Transverse colon (tissue), 4 donors: ENCODE results near the gene A1BG. TPM values are rescaled to one million over a fixed set of nuclear protein-coding genes. Genes with fewer than 3 reads are reported as not detected.

Source experiments
- DNase-seq: peaks from one replicate; pipeline ENCODE4 v3.0.0-alpha.2; 2019
- H3K27ac ChIP-seq, 4 donors: fragments of 200-600 bp; sonication (generic); 2 replicates each; pipeline ENCODE4 v1.5.1; 2016 to 2018; ENCODE audit warnings: inconsistent platforms in 4 of 4
- H3K27me3 ChIP-seq: fragments of 200-600 bp; sonication (generic); 2 replicates; pipeline ENCODE4 v1.5.1; 2017; ENCODE audit warnings: inconsistent platforms
- H3K36me3 ChIP-seq, 4 donors: fragments of 200-600 bp; sonication (generic); 2 replicates each; pipeline ENCODE4 v1.5.1; 2017 to 2019; ENCODE audit warnings: inconsistent platforms in 4 of 4
- H3K4me1 ChIP-seq, 4 donors: fragments of 200-600 bp; sonication (generic); 2 replicates each; pipeline ENCODE4 v1.5.1; 2017 to 2020; ENCODE audit warnings: inconsistent platforms in 4 of 4
- H3K4me3 ChIP-seq, 4 donors: fragments of 200-600 bp; sonication (generic); 1 replicate in 1 of 4; 2 replicates in 3 of 4; pipeline versions ENCODE4 v1.5.1 to v1.6.1; 2017 to 2019; ENCODE audit warnings: inconsistent platforms in 4 of 4
- H3K9me3 ChIP-seq, 2 donors: fragments of 200-600 bp; sonication (generic); 2 replicates each; pipeline ENCODE4 v1.5.1; 2017 to 2019; ENCODE audit warnings: inconsistent platforms in 2 of 2
- EP300 ChIP-seq: sonication (generic); formaldehyde crosslinking; IDR thresholded peaks from one replicate; pipeline ENCODE4 v1.6.1; 2017; ENCODE audit warnings: antibody characterized with exemption, low read depth
- POLR2A ChIP-seq: fragments of 450-650 bp; IDR thresholded peaks from one replicate; pipeline ENCODE4 v1.6.1; 2016; ENCODE audit warnings: antibody characterized with exemption, mild to moderate bottlenecking, moderate library complexity
- POLR2AphosphoS5 ChIP-seq, 3 donors: sonication (generic); formaldehyde crosslinking; IDR thresholded peaks; one replicate each; pipeline ENCODE4 v1.6.1; 2016; ENCODE audit warnings: antibody characterized with exemption in 3 of 3
- WGBS, 2 donors: methylation state at CpG; one replicate each; pipeline ENCODE4 v1.1.5; 2018; ENCODE audit warnings: low coverage in 1 of 2; 5-methylcytosine and 5-hydroxymethylcytosine counted together
- in situ Hi-C, 4 donors: fragments of 200-750 bp; cut with MboI; loops; one replicate each; pipeline versions ENCODE4 v1.15.0 to v1.15.1; 2017; ENCODE audit warnings: low sequenced_read_pairs in 3 of 4, low pct_ligation_motif_present in 1 of 4, low pct_unique_long_range_greater_than_20kb in 1 of 4
- intact Hi-C: fragments of 100-400 bp; cut with DNase I; formaldehyde crosslinking; loops from one replicate; pipeline ENCODE4 v1.15.1; 2023; ENCODE audit warnings: low total_unique reads
- total RNA-seq, 4 donors: library from RNA; depleted of rRNA; stranded (reverse); fragments of >200 nt; gene quantifications; one replicate each; pipeline ENCODE4 v1.1.0, GENCODE V29; 2016
- TF ChIP-seq, protein P1 (sequence below), 5 experiments: fragments of 200-600 bp in 3 of 5; fragments of 450-650 bp in 2 of 5; sonication (generic) in 3 of 5; IDR thresholded peaks; 1 replicate in 2 of 5; 2 replicates in 3 of 5; pipeline ENCODE4 v1.5.1; 2016 to 2017; ENCODE audit warnings: antibody characterized with exemption in 5 of 5, inconsistent platforms in 3 of 5, mild to moderate bottlenecking in 2 of 5, moderate library complexity in 1 of 5

The A1BG gene, protein sequence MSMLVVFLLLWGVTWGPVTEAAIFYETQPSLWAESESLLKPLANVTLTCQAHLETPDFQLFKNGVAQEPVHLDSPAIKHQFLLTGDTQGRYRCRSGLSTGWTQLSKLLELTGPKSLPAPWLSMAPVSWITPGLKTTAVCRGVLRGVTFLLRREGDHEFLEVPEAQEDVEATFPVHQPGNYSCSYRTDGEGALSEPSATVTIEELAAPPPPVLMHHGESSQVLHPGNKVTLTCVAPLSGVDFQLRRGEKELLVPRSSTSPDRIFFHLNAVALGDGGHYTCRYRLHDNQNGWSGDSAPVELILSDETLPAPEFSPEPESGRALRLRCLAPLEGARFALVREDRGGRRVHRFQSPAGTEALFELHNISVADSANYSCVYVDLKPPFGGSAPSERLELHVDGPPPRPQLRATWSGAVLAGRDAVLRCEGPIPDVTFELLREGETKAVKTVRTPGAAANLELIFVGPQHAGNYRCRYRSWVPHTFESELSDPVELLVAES
- 10 to 100 TPM in 1 of 4 donors, 1 to 10 TPM in 1, under 1 TPM in 1, not detected in 1; 0.60 to 25.1 (median 3.7) TPM for total RNA-seq

DNA sequence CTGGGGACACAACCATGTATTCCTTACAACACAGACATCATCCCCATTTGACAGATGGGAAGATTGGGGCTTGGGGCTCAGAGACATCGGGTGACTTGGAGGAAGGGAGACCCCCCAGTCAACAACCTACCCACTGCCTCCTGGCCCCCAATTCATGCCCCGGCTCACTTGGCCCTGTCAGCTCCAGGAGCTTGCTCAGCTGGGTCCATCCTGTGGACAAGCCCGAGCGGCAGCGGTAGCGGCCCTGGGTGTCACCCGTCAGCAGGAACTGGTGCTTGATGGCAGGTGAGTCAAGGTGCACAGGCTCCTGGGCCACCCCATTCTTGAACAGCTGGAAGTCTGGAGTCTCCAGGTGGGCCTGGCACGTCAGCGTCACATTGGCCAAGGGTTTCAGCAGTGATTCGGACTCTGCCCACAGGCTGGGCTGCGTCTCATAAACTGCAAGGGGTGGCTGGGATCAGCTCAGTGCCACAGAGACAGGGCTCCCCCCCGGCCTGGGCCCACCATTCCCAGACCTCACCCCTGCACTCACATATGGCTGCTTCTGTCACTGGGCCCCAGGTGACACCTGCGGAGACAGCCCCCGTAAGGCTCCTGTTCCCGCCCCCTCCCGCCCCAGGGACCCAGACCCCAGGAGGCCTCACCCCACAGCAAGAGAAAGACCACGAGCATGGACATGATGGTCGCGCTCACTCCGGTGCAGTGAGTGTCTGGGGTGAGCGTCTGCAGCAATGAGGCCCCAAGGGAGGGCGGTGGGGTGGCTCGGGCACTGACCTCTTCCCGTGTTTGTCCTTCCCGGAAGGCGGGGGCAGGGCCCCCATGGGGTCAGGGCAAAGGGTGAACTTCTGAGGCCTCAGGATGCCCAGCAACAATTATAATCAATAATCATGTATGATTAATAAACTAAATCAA, at the start of gene A1BG:
A1BG (minus strand) TSS at position 733 of the 912 bp plus-strand sequence; CDS start at position 678, 55 bp downstream.
- 81 to 92% methylated on average over 5 to 24 of the region's 26 CpGs for WGBS, 2 donors
- in situ Hi-C loops: no loop called here
- H3K9me3 ChIP-seq: no peaks in the 10 kb centered on the region
- H3K27ac ChIP-seq: no peak within 1 kb of the TSS
- intact Hi-C loops: no loop called here
- no peaks in the 10 kb centered on the region for H3K36me3 ChIP-seq
- peaks cover 49% of the 10 kb centered on the region for H3K27me3 ChIP-seq
- H3K4me1 ChIP-seq: peaks cover 0 to 27% (median 13%) of the 10 kb centered on the region in 4 donors
- TF ChIP-seq POLR2AphosphoS5 (IDR thresholded peaks at IDR 0.05) (no peak), EP300 (no peak), POLR2A (no peak)
- TF ChIP-seq, protein P1, sequence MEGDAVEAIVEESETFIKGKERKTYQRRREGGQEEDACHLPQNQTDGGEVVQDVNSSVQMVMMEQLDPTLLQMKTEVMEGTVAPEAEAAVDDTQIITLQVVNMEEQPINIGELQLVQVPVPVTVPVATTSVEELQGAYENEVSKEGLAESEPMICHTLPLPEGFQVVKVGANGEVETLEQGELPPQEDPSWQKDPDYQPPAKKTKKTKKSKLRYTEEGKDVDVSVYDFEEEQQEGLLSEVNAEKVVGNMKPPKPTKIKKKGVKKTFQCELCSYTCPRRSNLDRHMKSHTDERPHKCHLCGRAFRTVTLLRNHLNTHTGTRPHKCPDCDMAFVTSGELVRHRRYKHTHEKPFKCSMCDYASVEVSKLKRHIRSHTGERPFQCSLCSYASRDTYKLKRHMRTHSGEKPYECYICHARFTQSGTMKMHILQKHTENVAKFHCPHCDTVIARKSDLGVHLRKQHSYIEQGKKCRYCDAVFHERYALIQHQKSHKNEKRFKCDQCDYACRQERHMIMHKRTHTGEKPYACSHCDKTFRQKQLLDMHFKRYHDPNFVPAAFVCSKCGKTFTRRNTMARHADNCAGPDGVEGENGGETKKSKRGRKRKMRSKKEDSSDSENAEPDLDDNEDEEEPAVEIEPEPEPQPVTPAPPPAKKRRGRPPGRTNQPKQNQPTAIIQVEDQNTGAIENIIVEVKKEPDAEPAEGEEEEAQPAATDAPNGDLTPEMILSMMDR (IDR thresholded peaks at IDR 0.05): no peak
- no peak for DNase-seq
- no peak within 1 kb of the TSS for H3K4me3 ChIP-seq

DNA sequence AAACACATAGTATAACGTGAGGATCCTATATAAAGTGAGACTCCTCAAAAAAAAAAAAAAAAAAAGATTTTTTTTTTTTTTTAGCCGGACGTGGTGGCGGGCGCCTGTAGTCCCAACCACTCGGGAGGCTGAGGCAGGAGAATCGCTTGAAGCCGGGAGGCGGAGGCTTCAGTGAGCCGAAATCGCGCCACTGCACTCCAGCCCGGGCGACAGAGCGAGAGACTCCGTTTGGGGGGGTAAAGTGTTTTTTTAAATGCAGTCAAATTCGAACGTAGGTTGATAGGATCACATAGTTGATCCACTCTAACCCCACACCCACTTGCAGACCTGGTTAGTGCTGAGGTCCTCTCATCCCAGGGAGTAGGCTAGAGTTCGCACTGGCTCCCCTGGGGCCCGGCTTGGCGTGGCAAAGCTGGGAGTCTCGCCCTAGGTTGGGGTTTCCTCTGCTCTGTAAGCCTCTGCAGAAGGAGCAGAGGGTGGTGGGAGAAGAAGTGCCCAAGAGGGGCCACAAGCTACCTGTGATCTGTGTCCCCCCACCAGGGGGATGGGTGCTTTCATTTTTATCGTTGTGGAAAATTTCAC, 48.6 kb upstream of the A1BG start:
- Histone ChIP-seq H3K27me3 (peaks cover 14% of the 10 kb centered on the region), H3K27ac (peak overlapping the region; percentile 82 to 92 (median 85)), H3K4me3 (peak overlapping the region in 3 of 4 donors; percentile 67 to 94 (median 68)), H3K9me3 (no peaks in the 10 kb centered on the region), H3K36me3 (no peaks in the 10 kb centered on the region), H3K4me1 (peaks cover 6 to 17% (median 15%) of the 10 kb centered on the region in 4 donors)
- intact Hi-C loops (loop anchor here (2.0 kb wide), 1 partner anchor 15 kb away; the partner anchor contains the start of gene RPS5), in situ Hi-C loops (no loop called here)
- no peak for DNase-seq
- WGBS, 2 donors: 26 to 37% methylated on average over 12 to 23 of the region's 23 CpGs
- TF ChIP-seq, protein P1 (IDR thresholded peaks at IDR 0.05): no peak
- TF ChIP-seq EP300: no peak
- TF ChIP-seq POLR2A: no peak
- TF ChIP-seq POLR2AphosphoS5 (IDR thresholded peaks at IDR 0.05): no peak

DNA sequence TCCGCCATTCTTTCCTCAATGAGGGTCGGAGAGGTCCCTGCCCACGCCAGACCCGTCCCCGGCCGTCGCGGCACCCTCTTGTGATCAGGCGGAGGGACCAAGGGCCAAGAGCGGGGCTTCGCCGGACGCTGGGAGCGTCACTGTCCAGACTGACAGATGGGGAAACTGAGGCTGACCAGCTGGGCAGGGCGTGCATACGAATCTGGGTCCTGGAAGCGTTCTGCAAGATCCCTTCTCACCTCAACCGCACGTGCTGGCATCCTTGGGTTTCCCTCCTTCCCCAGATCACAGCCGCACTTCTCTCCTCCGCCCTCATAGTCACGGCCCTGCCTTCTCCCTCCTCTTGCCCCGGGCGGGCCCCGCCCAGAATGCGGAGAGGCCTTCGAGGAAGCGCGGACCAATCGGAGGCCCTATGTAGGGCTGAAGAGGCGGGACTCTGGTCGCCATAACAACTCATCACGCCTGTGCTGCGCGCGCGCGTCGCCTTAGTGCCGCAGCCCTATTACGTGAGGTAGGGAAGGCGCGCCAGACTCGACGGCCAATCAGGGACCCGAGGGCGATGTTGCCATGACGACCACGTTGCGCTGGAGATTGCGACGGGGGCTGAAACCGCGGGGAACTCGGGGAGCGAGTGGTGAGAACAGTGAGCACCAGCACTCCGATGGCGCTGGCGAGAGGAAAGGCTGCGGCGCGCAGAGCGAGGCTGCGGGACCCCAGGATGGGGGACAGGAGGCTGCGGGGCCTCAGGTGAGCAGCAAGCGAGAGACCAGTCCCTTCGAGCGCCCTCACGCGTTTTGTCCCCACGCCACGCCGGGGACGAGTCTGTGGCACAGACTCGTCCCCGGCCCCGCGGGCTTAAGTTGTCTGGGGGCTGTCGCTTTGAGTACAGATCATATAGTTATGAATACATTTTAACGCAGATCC, 47.9 kb upstream of the A1BG start:
- WGBS, 2 donors: 3% methylated on average over 77 of the region's 80 CpGs; no CpG with 5 or more reads in 1 of the 2 donors
- Histone ChIP-seq H3K27me3 (peaks cover 20% of the 10 kb centered on the region), H3K4me1 (peaks cover 6 to 22% (median 18%) of the 10 kb centered on the region in 4 donors), H3K4me3 (peak overlapping the region; percentile 32 to 94 (median 68)), H3K27ac (peak overlapping the region; percentile 82 to 92 (median 85)), H3K9me3 (no peaks in the 10 kb centered on the region), H3K36me3 (no peaks in the 10 kb centered on the region)
- intact Hi-C loops (loop anchor here (2.0 kb wide), 1 partner anchor 14 kb away; the partner anchor contains the start of gene RPS5), in situ Hi-C loops (no loop called here)
- TF ChIP-seq POLR2AphosphoS5 (IDR thresholded peaks at IDR 0.05) (peak; percentile 63 to 90 (median 88)), EP300 (no peak), POLR2A (peak; percentile 82)
- TF ChIP-seq, protein P1 (IDR thresholded peaks at IDR 0.05): peak in 1 of 5 experiments; percentile 2
- peak; percentile 99 for DNase-seq
